Activated CD8-positive, alpha-beta T cell treated with anti-CD3 and anti-CD28 coated beads for 36 hours (primary cell): ENCODE data around the gene RCOR3. TPM values are rescaled to one million over a fixed set of nuclear protein-coding genes. Genes with fewer than 3 reads are reported as not detected.
"Not testable (repeated sequence)": the region's sequence is repeated elsewhere in the genome, so short reads cannot be mapped to it uniquely, and the experiment has no call there.

Source experiments
- ATAC-seq: fragments of 200-7000 bp; cut with Tn5 transposase; one replicate; pipeline ENCODE4 v1.10.0; 2021; ENCODE audit warnings: mild to moderate bottlenecking, moderate library complexity
- CTCF ChIA-PET: fragments of 350-600 bp; sonication (Branson Sonifier 250); formaldehyde crosslinking; loops from one replicate; lab custom pipeline; 2021; ENCODE audit warnings: antibody characterized with exemption; lab: Charles Lee
- POLR2A ChIA-PET: fragments of 350-600 bp; sonication (Branson Sonifier 250); formaldehyde crosslinking; loops from one replicate; lab custom pipeline; 2021; ENCODE audit warnings: antibody characterized with exemption; lab: Charles Lee
- DNase-seq: peaks from one replicate; pipeline ENCODE4 v3.0.0-alpha.2; 2020
- H3K27ac Mint-ChIP-seq: one replicate; pipeline ENCODE4 v1.8.0; 2021; ENCODE audit warnings: mild to moderate bottlenecking, mixed read lengths
- H3K27me3 Mint-ChIP-seq: one replicate; pipeline ENCODE4 v1.8.0; 2021; ENCODE audit warnings: mixed read lengths
- H3K36me3 Mint-ChIP-seq: one replicate; pipeline ENCODE4 v1.8.0; 2021; ENCODE audit warnings: low read depth, mixed read lengths
- H3K4me1 Mint-ChIP-seq: one replicate; pipeline ENCODE4 v1.8.0; 2021; ENCODE audit warnings: low read depth, mixed read lengths
- H3K4me3 Mint-ChIP-seq: one replicate; pipeline ENCODE4 v1.8.0; 2021; ENCODE audit warnings: mild to moderate bottlenecking, moderate library complexity, mixed read lengths
- H3K9me3 Mint-ChIP-seq: one replicate; pipeline ENCODE4 v1.8.0; 2021; ENCODE audit warnings: mixed read lengths
- intact Hi-C: fragments of 100-400 bp; cut with micrococcal nuclease; formaldehyde crosslinking; loops from one replicate; pipeline ENCODE4 v1.10.0; 2022
- total RNA-seq, 2 experiments: library from RNA; stranded (reverse); gene quantifications; one replicate each; pipeline ENCODE4 v1.2.3, GENCODE V29; 2021
- TF ChIP-seq, protein P1 (sequence below): fragments of 200-600 bp; IDR thresholded peaks from one replicate; pipeline ENCODE4 v1.8.0; 2022; ENCODE audit warnings: antibody characterized with exemption, mild to moderate bottlenecking

Gene RCOR3
- total RNA-seq, 2 experiments from 2014 or later: 25.7 to 30.7 TPM

DNA sequence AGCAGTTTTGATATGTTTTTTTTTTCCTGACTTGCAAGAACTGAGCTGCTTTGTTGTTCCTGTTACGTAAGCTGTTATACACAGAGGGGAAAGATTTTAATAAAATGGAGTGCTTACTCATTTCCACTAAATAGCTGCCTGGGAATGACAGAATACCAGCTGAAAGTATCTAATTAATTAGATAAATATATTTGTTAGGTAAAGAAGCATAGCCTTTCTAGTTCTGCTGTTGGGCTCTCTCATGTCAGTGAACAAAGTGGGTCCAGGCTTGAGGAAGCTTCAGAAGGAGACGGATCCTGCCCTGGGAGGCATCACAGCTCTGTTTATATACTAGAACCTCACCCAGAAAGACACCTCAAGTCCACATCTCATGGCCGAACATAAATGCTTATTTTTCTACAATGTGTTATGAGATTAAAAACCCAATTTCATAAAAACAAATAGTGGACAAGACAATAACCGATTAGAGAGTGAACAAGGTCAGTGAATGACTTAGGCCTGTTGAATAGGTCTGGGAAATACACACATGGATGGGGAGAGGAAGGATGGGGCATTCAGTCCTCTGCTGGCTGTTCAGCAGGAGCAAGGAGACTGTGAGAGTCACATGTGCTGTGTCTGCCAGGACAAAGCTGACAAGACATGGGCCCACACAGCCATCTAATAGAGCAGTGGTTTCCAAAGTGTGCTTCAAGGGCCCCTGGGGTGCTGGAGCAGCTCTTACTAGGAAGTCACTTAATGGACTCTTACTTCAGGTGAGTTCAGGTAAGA lies 88.1 kb downstream of the RCOR3 start:
- DNase-seq (no peak), ATAC-seq (no peak)
- H3K4me1 Mint-ChIP-seq: peaks cover 82% of the 10 kb centered on the region
- no peak overlapping the region for H3K4me3 Mint-ChIP-seq
- ChIA-PET CTCF (interaction anchor here (1.2 to 2.9 kb wide), 4 partner anchors 8 to 24 kb away, joined by 3 to 12 read pairs (median 6); no protein-coding TSS in a partner anchor), POLR2A (interaction anchor here (0.9 to 2.3 kb wide), 4 partner anchors 9 to 35 kb away, joined by 3 to 6 read pairs (median 3); no protein-coding TSS in a partner anchor)
- intact Hi-C loops: no loop called here
- peaks cover 11% of the 10 kb centered on the region for H3K9me3 Mint-ChIP-seq
- peaks cover 35% of the 10 kb centered on the region for H3K36me3 Mint-ChIP-seq
- no peaks in the 10 kb centered on the region for H3K27me3 Mint-ChIP-seq
- TF ChIP-seq, protein P1, sequence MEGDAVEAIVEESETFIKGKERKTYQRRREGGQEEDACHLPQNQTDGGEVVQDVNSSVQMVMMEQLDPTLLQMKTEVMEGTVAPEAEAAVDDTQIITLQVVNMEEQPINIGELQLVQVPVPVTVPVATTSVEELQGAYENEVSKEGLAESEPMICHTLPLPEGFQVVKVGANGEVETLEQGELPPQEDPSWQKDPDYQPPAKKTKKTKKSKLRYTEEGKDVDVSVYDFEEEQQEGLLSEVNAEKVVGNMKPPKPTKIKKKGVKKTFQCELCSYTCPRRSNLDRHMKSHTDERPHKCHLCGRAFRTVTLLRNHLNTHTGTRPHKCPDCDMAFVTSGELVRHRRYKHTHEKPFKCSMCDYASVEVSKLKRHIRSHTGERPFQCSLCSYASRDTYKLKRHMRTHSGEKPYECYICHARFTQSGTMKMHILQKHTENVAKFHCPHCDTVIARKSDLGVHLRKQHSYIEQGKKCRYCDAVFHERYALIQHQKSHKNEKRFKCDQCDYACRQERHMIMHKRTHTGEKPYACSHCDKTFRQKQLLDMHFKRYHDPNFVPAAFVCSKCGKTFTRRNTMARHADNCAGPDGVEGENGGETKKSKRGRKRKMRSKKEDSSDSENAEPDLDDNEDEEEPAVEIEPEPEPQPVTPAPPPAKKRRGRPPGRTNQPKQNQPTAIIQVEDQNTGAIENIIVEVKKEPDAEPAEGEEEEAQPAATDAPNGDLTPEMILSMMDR: no peak
- H3K27ac Mint-ChIP-seq: peak overlapping the region; percentile 7

DNA sequence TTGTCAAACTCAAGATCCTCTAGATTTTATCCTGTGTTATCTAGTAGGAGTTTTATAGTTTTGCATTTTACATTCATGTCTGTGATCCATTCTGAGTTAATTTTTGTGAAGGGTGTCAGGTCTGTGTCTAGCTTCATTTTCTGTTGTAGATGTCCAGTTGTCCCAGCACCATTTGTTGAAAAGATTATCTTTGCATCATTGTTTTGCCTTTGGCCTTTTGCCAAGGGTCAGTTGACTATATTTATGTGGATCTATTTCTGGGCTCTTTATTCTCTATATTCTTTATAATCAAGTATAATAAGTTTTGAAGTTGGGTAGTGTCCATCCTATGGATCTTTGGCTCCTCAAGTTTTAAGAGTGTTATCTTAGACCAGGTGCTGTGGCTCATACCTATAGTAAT lies 89.4 kb downstream of the RCOR3 start:
- no peak for DNase-seq
- TF ChIP-seq, protein P1: no peak
- peaks cover 83% of the 10 kb centered on the region for H3K4me1 Mint-ChIP-seq
- ChIA-PET POLR2A (interaction anchor here (0.9 to 2.3 kb wide), 2 partner anchors 20 to 34 kb away, joined by 3 to 6 read pairs; no protein-coding TSS in a partner anchor), CTCF (interaction anchor here (1.0 to 2.9 kb wide), 3 partner anchors 10 to 128 kb away, joined by 3 to 12 read pairs (median 6); no protein-coding TSS in a partner anchor)
- intact Hi-C loops: no loop called here
- no peak overlapping the region for H3K4me3 Mint-ChIP-seq
- ATAC-seq: no peak
- peaks cover 11% of the 10 kb centered on the region for H3K9me3 Mint-ChIP-seq
- H3K36me3 Mint-ChIP-seq: peaks cover 46% of the 10 kb centered on the region
- no peaks in the 10 kb centered on the region for H3K27me3 Mint-ChIP-seq
- H3K27ac Mint-ChIP-seq: no peak overlapping the region

DNA sequence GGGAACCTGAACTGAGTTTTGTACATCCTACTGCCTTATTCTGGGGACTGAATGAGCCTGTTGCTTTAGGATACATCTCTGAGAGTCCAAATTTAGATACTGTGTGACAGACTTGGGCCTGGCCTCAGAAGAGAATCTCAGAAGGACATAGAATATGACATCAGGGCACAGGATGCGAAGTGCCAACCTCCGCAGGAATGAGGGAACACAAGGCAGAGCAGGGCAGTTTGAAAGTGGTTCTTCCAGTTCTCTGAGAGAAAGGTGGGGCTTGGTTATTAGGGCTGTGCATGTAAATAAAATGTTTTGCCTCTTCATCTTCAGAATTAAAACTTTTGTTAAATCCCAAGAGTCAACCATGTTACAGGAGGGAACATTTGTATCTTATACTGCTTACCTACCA lies 90.6 kb downstream of the RCOR3 start:
- Mint-ChIP-seq H3K36me3 (peaks cover 44% of the 10 kb centered on the region), H3K4me3 (no peak overlapping the region), H3K27ac (peak overlapping the region; percentile 14), H3K9me3 (peaks cover 11% of the 10 kb centered on the region), H3K4me1 (peaks cover 82% of the 10 kb centered on the region), H3K27me3 (no peaks in the 10 kb centered on the region)
- POLR2A ChIA-PET: interaction anchor here (0.6 kb wide), 1 partner anchor 90 kb away, joined by 3 read pairs; no protein-coding TSS in a partner anchor
- TF ChIP-seq, protein P1: no peak
- ATAC-seq (no peak), DNase-seq (no peak)
- CTCF ChIA-PET: interaction anchor here (1.0 to 3.8 kb wide), 3 partner anchors 22 to 165 kb away, joined by 3 to 14 read pairs (median 5); no protein-coding TSS in a partner anchor
- intact Hi-C loops: no loop called here

DNA sequence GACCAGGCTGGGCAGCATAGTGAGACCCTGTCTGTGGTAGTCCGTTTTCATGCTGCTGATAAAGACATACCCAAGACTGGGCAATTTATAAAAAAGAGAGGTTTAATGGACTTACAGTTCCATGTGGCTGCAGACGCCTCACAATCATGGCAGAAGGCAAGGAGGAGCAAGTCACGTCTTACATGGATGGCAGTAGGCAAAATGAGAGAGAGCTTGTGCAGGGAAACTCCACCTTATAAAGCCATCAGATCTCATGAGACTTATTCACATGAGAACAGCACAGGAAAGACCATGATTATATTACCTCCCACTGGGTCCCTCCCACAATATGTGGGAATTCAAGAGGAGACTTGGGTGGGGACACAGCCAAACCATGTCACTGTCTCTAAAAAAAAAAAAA lies 92.9 kb downstream of the RCOR3 start:
- intact Hi-C loops, H3K27me3 Mint-ChIP-seq, DNase-seq, ATAC-seq, H3K4me3 Mint-ChIP-seq: not testable (repeated sequence)
- Mint-ChIP-seq H3K36me3 (peaks cover 58% of the 10 kb centered on the region), H3K27ac (peak overlapping the region; percentile 60), H3K9me3 (peaks cover 11% of the 10 kb centered on the region), H3K4me1 (peaks cover 83% of the 10 kb centered on the region)
- POLR2A ChIA-PET: interaction anchor here (0.9 kb wide), 1 partner anchor 22 kb away, joined by 3 read pairs; no protein-coding TSS in a partner anchor
- CTCF ChIA-PET: interaction anchor here (0.9 to 3.8 kb wide), 4 partner anchors 14 to 29 kb away, joined by 3 to 14 read pairs (median 4); no protein-coding TSS in a partner anchor

DNA sequence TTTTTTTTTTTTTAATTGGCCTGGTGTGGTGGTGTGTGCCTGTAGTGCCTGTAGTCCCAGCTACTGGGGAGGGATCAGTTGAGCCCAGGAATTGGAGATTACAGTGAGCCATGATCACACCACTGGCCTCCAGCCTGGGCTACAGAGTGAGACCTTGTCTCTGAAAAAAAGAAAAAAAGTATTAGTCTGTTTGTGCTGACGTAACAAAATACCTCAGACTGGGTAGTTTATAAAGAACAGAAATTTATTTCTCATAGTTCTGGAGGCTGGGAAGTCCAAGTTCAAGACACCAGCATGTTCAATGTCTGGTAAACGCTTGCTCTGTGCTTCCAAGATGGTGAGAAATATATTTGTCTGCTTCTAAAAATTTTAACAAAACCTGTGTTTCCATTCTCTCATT lies 93.3 kb downstream of the RCOR3 start:
- Mint-ChIP-seq H3K27me3 (no peaks in the 10 kb centered on the region), H3K4me1 (peaks cover 83% of the 10 kb centered on the region), H3K4me3 (no peak overlapping the region), H3K27ac (no peak overlapping the region), H3K9me3 (peaks cover 11% of the 10 kb centered on the region), H3K36me3 (peaks cover 60% of the 10 kb centered on the region)
- TF ChIP-seq, protein P1: no peak
- intact Hi-C loops: no loop called here
- POLR2A ChIA-PET: no interaction called here
- no peak for DNase-seq
- CTCF ChIA-PET: interaction anchor here (3.8 kb wide), 1 partner anchor 29 kb away, joined by 14 read pairs; no protein-coding TSS in a partner anchor
- no peak for ATAC-seq
